Astrocyte of the spinal cord (primary cell): ENCODE results near the gene NR3C2.

Source experiments
- DNase-seq: peaks from one replicate; pipeline ENCODE4 v3.0.0; 2011; ENCODE audit warnings: low read depth, low spot score
- H3K4me3 ChIP-seq: 2 replicates; pipeline ENCODE4 v1.5.1; 2011; ENCODE audit warnings: low read depth, mild to moderate bottlenecking, low read length, moderate library complexity
- CTCF ChIP-seq: IDR thresholded peaks from 2 replicates; pipeline ENCODE4 v1.5.1; 2012; ENCODE audit warnings: low read depth, mild to moderate bottlenecking, low read length, inconsistent platforms
- in situ Hi-C: cut with HindIII; loops from 2 replicates; pipeline ENCODE4 v1.10.0; 2017; ENCODE audit warnings: low sequenced_read_pairs

The NR3C2 gene

GRCh38 chr4:148444296-148445070 is 2.3 kb upstream of the NR3C2 start:
- in situ Hi-C loops = no loop called here
- no peak for TF ChIP-seq CTCF

DNA sequence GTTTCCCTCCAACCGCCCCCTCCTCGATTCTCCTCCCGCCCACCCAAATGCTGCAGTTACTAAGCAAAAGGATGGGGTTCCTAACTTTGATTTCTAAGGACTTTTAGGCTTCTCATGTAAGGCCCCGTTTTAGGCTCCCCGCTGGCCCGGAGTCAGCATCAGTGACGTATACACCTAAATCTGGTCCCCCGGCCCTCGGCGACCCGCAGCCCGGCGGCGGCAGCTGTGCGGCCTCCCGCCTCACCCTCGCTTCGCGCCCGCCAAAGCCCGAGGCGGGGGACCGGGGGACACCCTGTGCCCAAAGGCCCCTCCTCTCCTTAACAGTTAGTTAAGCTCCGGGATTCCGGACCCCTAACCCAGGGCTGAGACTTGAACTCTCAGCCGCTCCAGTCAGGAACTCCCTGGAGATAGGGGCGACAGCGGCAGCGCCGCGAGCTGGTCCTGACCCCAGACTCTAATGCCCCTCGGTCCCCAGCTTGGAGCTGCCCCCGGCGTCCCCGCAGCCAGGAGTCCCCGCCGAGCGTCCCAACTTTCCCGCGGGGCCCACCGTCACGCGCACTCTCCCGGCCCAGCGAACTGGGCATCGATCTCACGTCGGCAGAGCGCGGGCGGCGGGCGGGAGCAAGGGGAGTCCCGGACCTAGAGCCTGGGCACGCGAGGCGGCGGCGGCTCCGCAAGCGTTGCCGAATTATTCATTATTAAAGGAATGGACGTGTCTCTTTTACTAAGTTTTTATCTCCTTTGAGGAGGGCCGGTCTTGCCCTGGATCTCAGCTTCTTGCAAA is 1.5 kb upstream of the NR3C2 start:
- in situ Hi-C loops = no loop called here
- DNase-seq = no peak
- H3K4me3 ChIP-seq = peak overlapping the region; percentile 72
- TF ChIP-seq CTCF = no peak

More at GRCh38 chr4:148444296-148445070, 2.3 kb upstream of the NR3C2 start:
- no peak for DNase-seq
- peak overlapping the region; percentile 72 for H3K4me3 ChIP-seq

DNA sequence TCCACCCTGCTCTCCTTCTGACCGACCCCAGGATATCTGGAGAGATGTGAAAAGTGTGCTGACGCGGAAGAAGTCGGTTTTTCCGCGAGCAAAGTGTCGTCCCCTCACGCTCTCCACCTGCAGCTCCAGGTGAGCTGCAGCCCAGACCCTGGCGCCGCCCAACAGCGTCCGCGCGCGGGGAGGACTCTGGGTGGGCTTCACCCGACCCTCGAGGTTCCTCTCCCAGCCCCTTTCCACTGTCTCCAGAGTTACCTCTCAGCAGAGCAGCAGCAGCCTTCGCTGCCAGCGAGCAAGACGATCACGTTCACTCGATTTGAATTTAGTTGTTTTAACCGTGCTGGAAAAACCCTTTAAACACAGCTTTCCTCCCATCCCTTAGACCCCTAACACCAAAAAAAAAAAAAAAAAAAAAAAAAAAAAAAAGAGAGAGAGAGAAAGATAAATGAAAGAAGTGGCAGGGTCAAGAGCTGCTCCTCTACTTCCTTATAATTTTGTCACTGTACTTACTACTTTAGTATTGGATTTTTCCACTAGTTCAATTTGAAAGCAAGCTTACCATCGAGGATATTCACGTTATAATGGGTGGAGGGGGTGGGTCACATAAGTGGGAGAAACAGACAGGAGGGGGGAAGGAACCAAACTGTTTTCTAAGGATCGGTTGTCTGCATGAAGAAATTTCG is 758 bp upstream of the NR3C2 start:
- H3K4me3 ChIP-seq = peak overlapping the region; percentile 72
- in situ Hi-C loops = no loop called here
- DNase-seq = no peak
- TF ChIP-seq CTCF = no peak

DNA sequence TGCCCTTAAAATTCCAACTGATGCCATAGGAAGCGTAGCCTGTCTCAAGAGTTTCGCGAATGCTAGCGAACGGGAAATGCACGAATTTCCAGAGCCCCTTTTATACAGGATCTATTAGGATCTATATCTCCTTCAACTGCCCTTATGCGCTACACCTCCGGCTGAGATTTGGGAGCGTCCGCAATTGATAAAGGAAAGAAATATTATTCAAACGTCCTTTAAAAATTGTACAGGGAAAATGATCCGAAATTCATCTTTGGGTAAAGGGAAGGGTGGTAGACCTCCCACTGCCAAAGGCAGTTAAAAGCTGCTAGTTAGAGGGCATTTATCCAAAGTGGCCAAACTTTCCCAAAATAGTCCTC is 609 bp downstream of the NR3C2 start:
- TF ChIP-seq CTCF = no peak
- no peak for DNase-seq
- peak overlapping the region; percentile 72 for H3K4me3 ChIP-seq
- in situ Hi-C loops = no loop called here

- DNase-seq = no peak
- H3K4me3 ChIP-seq = no peak overlapping the region
- in situ Hi-C loops = no loop called here
- no peak for TF ChIP-seq CTCF
Observed at GRCh38 chr4:148438047-148438446, 4.2 kb downstream of the NR3C2 start.

DNA sequence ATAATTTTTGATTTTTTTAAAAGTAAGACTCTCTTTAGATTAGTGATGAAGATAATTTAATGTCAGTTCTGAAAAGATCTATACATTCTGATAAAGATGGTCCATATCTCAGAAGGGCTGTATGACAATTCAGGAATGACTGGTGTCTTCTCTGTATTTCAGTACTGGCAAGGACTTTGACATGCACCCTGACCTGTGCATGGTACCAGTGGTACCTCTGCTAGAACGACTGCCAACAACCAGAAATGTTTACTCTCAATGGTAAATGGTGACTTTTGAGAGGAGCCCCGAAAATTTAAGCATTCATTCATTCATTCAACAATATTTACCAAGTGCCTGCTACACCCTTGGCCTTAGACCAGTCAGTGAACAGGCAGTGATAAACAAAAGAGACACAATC is 4.8 kb downstream of the NR3C2 start:
- no peak for TF ChIP-seq CTCF
- in situ Hi-C loops = no loop called here
- no peak for DNase-seq
- no peak overlapping the region for H3K4me3 ChIP-seq
